SK-N-SH (cell line): ENCODE measurements around the gene LRIT3. TPM values are rescaled to one million over a fixed set of nuclear protein-coding genes. Genes with fewer than 3 reads are reported as not detected.

Source experiments
- CTCF ChIA-PET: fragments of 300-600, 350-600 bp; formaldehyde crosslinking; extraction: SDS; loops from one replicate; lab custom pipeline; 2021; lab: Yijun Ruan, JAX
- POLR2A ChIA-PET: fragments of 350-600 bp; sonication (Branson Sonifier 250); formaldehyde crosslinking; extraction: SDS; loops from one replicate; lab custom pipeline; 2020; ENCODE audit warnings: antibody characterized with exemption, inconsistent platforms; lab: Yijun Ruan, JAX
- DNase-seq: peaks from one replicate; pipeline ENCODE4 v3.0.0; 2012
- H2AFZ ChIP-seq: fragments of 200-600 bp; sonication (generic); 2 replicates; pipeline ENCODE4 v1.8.1; 2016; ENCODE audit warnings: antibody characterized with exemption, mild to moderate bottlenecking, low read depth
- H3F3A ChIP-seq: fragments of 200-600 bp; sonication (generic); replicated peaks from 2 replicates; pipeline ENCODE3; 2016; ENCODE audit warnings: antibody characterized with exemption, mild to moderate bottlenecking; ENCODE audit not compliant: insufficient read depth
- H3K27ac ChIP-seq, 2 experiments: fragments of 200-500 bp in 1 of 2; fragments of 200-600 bp in 1 of 2; sonication (Bioruptor generic) in 1 of 2; sonication (generic), shearing (Covaris generic) in 1 of 2; 2 replicates each; pipeline versions ENCODE4 v1.5.1 to v1.6.1; 2014 to 2016; ENCODE audit warnings: low read depth in 2 of 2, inconsistent platforms in 1 of 2, low read length in 1 of 2, mild to moderate bottlenecking in 1 of 2, mixed read lengths in 1 of 2
- H3K27me3 ChIP-seq: fragments of 200-600 bp; sonication (generic), shearing (Covaris generic); 2 replicates; pipeline ENCODE4 v1.6.1; 2016; ENCODE audit warnings: mixed run types; ENCODE audit not compliant: insufficient read depth
- H3K36me3 ChIP-seq, 2 experiments: fragments of 200-500 bp in 1 of 2; fragments of 200-600 bp in 1 of 2; sonication (Bioruptor generic) in 1 of 2; sonication (generic) in 1 of 2; replicated peaks in 1 of 2; 2 replicates each; pipeline versions ENCODE3 to v1.5.1; 2014 to 2016; ENCODE audit warnings: low read length in 1 of 2, mild to moderate bottlenecking in 1 of 2; ENCODE audit not compliant: insufficient read depth in 2 of 2, control insufficient read depth in 1 of 2
- H3K4me1 ChIP-seq, 2 experiments: fragments of 200-500 bp in 1 of 2; fragments of 200-600 bp in 1 of 2; sonication (Bioruptor generic) in 1 of 2; sonication (generic), shearing (Covaris generic) in 1 of 2; 2 replicates each; pipeline versions ENCODE4 v1.5.1 to v1.6.1; 2014 to 2016; ENCODE audit warnings: low read depth in 1 of 2, low read length in 1 of 2, mixed run types in 1 of 2; ENCODE audit not compliant: insufficient read depth in 2 of 2, control insufficient read depth in 1 of 2
- H3K4me2 ChIP-seq: fragments of 200-600 bp; sonication (generic), shearing (Covaris generic); 2 replicates; pipeline ENCODE4 v1.6.1; 2017; ENCODE audit warnings: mixed run types
- H3K4me3 ChIP-seq, 2 experiments: fragments of 200-500 bp in 1 of 2; fragments of 200-600 bp in 1 of 2; sonication (Bioruptor generic) in 1 of 2; sonication (generic), shearing (Covaris generic) in 1 of 2; 2 replicates each; pipeline versions ENCODE4 v1.5.1 to v1.8.1; 2014 to 2016; ENCODE audit warnings: low read depth in 2 of 2, inconsistent platforms in 1 of 2, low read length in 1 of 2, mild to moderate bottlenecking in 1 of 2, mixed read lengths in 1 of 2, moderate library complexity in 1 of 2
- H3K79me2 ChIP-seq: fragments of 200-600 bp; sonication (generic); 2 replicates; pipeline ENCODE4 v1.8.1; 2017; ENCODE audit warnings: mild to moderate bottlenecking; ENCODE audit not compliant: insufficient read depth
- H3K9ac ChIP-seq: fragments of 200-600 bp; sonication (generic); 2 replicates; pipeline ENCODE4 v1.6.1; 2017; ENCODE audit warnings: mixed run types
- H3K9me2 ChIP-seq: fragments of 200-600 bp; sonication (generic); 2 replicates; pipeline ENCODE4 v1.6.1; 2017; ENCODE audit warnings: mixed run types
- H3K9me3 ChIP-seq: fragments of 200-600 bp; sonication (generic); 2 replicates; pipeline ENCODE4 v1.6.1; 2017; ENCODE audit warnings: mixed run types, mild to moderate bottlenecking, moderate library complexity
- H4K20me1 ChIP-seq: fragments of 200-600 bp; sonication (generic); 2 replicates; pipeline ENCODE4 v1.6.1; 2017; ENCODE audit warnings: mild to moderate bottlenecking, mixed run types; ENCODE audit not compliant: insufficient read depth
- EP300 ChIP-seq, 2 experiments: IDR thresholded peaks; 2 replicates each; pipeline versions ENCODE4 v1.4.0 to v1.6.1; 2012; ENCODE audit warnings: borderline replicate concordance in 1 of 2, low read depth in 1 of 2, low read length in 1 of 2
- FOSL2 ChIP-seq: IDR thresholded peaks from 2 replicates; pipeline ENCODE4 v1.4.0; 2012; ENCODE audit warnings: low read depth, mild to moderate bottlenecking, moderate library complexity, borderline replicate concordance
- FOXJ3 ChIP-seq: sonication (generic); formaldehyde crosslinking; IDR thresholded peaks from 2 replicates; pipeline ENCODE4 v1.5.1; 2020; ENCODE audit warnings: mild to moderate bottlenecking, missing genetic modification reagents
- FOXM1 ChIP-seq: IDR thresholded peaks from 2 replicates; pipeline ENCODE4 v1.4.0; 2012; ENCODE audit warnings: low read depth, mild to moderate bottlenecking
- GATA2 ChIP-seq: sonication (generic); formaldehyde crosslinking; IDR thresholded peaks from 2 replicates; pipeline ENCODE4 v1.5.0; 2020; ENCODE audit warnings: mild to moderate bottlenecking, missing genetic modification reagents
- MXI1 ChIP-seq: IDR thresholded peaks from 2 replicates; pipeline ENCODE4 v1.6.1; 2012; ENCODE audit warnings: mild to moderate bottlenecking, low read depth, low read length, improper control_type of control experiment
- NFIC ChIP-seq: IDR thresholded peaks from 2 replicates; pipeline ENCODE4 v1.4.0; 2012; ENCODE audit warnings: borderline replicate concordance
- POLR2AphosphoS5 ChIP-seq: IDR thresholded peaks from 2 replicates; pipeline ENCODE4 v1.6.1; 2012; ENCODE audit warnings: low read depth, low read length
- RFX5 ChIP-seq: IDR thresholded peaks from 2 replicates; pipeline ENCODE4 v1.6.1; 2012; ENCODE audit warnings: mild to moderate bottlenecking, improper control_type of control experiment, low read length
- TEAD4 ChIP-seq: IDR thresholded peaks from 2 replicates; pipeline ENCODE4 v1.4.0; 2012; ENCODE audit warnings: mild to moderate bottlenecking, borderline replicate concordance; ENCODE audit not compliant: insufficient read depth
- YY1 ChIP-seq: IDR thresholded peaks from 2 replicates; pipeline ENCODE4 v1.4.0; 2012; ENCODE audit warnings: low read depth, mild to moderate bottlenecking
- WGBS: methylation state at CpG from one replicate; pipeline ENCODE4 v1.1.6; 2017; ENCODE audit warnings: low lambda C conversion rate; 5-methylcytosine and 5-hydroxymethylcytosine counted together
- polyA plus RNA-seq, 3 experiments: library from polyadenylated mRNA; depleted of rRNA; stranded (reverse); fragments of >200 nt; gene quantifications; 2 replicates each; pipeline ENCODE4 v1.2.3, GENCODE V29; 2012
- TF ChIP-seq, protein P1 (sequence below): IDR thresholded peaks from 2 replicates; pipeline ENCODE4 v1.4.0; 2012; ENCODE audit warnings: low read depth, borderline replicate concordance
- TF ChIP-seq, protein P2 (sequence below): fragments of 200-600 bp; sonication (generic); IDR thresholded peaks from 2 replicates; pipeline ENCODE4 v1.6.1; 2017; ENCODE audit warnings: antibody characterized with exemption, mild to moderate bottlenecking, moderate library complexity
- TF ChIP-seq, protein P3 (sequence below): fragments of 150-350 bp; IDR thresholded peaks from 2 replicates; pipeline ENCODE4 v1.6.1; 2017; ENCODE audit warnings: antibody characterized with exemption, low read length, low read depth, borderline replicate concordance
- TF ChIP-seq, protein P4 (sequence below): fragments of 150-350 bp; IDR thresholded peaks from 2 replicates; pipeline ENCODE4 v1.6.1; 2016; ENCODE audit warnings: mild to moderate bottlenecking, low read depth, low read length
- TF ChIP-seq, protein P5 (sequence below): IDR thresholded peaks from 2 replicates; pipeline ENCODE4 v1.4.0; 2012; ENCODE audit warnings: low read depth, borderline replicate concordance
- TF ChIP-seq, protein P6 (sequence below): IDR thresholded peaks from 2 replicates; pipeline ENCODE4; 2012

Gene LRIT3
- polyA plus RNA-seq, 1 of the 3 experiments (the other 2 are of a cell fraction) = not detected

DNA sequence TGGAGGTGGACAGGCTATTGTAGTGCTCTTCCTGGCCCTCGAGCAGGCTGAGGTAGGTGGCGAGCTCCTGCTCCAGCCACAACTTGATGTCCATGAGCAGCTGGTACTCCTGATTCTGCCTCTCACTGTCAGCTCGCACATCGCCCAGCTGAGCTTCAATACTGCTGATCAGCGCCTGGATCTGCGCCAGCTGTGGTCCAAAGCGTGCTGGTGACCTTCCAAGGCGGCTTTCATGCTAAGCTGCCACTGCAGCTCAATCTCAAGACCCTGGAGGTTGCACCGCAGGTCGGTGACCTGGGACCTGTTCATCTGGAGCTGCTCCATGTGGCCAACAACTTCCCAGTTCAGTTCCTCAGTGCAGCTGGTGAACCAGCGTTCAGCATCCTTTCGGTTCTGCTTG lies 31.2 kb downstream of the LRIT3 start:
- Histone ChIP-seq H3K9ac (no peak overlapping the region), H3F3A (no peaks in the 10 kb centered on the region), H2AFZ (no peak overlapping the region), H4K20me1 (no peaks in the 10 kb centered on the region), H3K9me3 (no peaks in the 10 kb centered on the region), H3K79me2 (no peaks in the 10 kb centered on the region), H3K27ac (no peak overlapping the region), H3K27me3 (peaks cover 11% of the 10 kb centered on the region; the same call in 1 of the 2 replicates), H3K4me2 (no peak overlapping the region), H3K4me1 (no peaks in the 10 kb centered on the region)
- WGBS = 12% methylated on average over 11 of the region's 12 CpGs
- no peak for DNase-seq
- POLR2A ChIA-PET = no interaction called here
- CTCF ChIA-PET = interaction anchor here (0.8 kb wide), 1 partner anchor 22 kb away, joined by 3 read pairs; no protein-coding TSS in a partner anchor
- TF ChIP-seq, protein P1, sequence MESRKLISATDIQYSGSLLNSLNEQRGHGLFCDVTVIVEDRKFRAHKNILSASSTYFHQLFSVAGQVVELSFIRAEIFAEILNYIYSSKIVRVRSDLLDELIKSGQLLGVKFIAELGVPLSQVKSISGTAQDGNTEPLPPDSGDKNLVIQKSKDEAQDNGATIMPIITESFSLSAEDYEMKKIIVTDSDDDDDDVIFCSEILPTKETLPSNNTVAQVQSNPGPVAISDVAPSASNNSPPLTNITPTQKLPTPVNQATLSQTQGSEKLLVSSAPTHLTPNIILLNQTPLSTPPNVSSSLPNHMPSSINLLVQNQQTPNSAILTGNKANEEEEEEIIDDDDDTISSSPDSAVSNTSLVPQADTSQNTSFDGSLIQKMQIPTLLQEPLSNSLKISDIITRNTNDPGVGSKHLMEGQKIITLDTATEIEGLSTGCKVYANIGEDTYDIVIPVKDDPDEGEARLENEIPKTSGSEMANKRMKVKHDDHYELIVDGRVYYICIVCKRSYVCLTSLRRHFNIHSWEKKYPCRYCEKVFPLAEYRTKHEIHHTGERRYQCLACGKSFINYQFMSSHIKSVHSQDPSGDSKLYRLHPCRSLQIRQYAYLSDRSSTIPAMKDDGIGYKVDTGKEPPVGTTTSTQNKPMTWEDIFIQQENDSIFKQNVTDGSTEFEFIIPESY = no peak
- TF ChIP-seq NFIC (no peak), GATA2 (CRISPR knock-in tag) (no peak), MXI1 (no peak), FOXJ3 (CRISPR knock-in tag) (no peak), TEAD4 (no peak), EP300 (IDR thresholded peaks at IDR 0.05; ENCODE audit: borderline replicate concordance in 1 of 2, low read depth in 1 of 2, low read length in 1 of 2) (no peak), POLR2AphosphoS5 (no peak), RFX5 (no peak), FOXM1 (no peak), YY1 (no peak), FOSL2 (no peak)
- TF ChIP-seq, protein P2, sequence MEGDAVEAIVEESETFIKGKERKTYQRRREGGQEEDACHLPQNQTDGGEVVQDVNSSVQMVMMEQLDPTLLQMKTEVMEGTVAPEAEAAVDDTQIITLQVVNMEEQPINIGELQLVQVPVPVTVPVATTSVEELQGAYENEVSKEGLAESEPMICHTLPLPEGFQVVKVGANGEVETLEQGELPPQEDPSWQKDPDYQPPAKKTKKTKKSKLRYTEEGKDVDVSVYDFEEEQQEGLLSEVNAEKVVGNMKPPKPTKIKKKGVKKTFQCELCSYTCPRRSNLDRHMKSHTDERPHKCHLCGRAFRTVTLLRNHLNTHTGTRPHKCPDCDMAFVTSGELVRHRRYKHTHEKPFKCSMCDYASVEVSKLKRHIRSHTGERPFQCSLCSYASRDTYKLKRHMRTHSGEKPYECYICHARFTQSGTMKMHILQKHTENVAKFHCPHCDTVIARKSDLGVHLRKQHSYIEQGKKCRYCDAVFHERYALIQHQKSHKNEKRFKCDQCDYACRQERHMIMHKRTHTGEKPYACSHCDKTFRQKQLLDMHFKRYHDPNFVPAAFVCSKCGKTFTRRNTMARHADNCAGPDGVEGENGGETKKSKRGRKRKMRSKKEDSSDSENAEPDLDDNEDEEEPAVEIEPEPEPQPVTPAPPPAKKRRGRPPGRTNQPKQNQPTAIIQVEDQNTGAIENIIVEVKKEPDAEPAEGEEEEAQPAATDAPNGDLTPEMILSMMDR = no peak
- TF ChIP-seq, protein P3, sequence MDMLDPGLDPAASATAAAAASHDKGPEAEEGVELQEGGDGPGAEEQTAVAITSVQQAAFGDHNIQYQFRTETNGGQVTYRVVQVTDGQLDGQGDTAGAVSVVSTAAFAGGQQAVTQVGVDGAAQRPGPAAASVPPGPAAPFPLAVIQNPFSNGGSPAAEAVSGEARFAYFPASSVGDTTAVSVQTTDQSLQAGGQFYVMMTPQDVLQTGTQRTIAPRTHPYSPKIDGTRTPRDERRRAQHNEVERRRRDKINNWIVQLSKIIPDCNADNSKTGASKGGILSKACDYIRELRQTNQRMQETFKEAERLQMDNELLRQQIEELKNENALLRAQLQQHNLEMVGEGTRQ = no peak
- TF ChIP-seq, protein P4, sequence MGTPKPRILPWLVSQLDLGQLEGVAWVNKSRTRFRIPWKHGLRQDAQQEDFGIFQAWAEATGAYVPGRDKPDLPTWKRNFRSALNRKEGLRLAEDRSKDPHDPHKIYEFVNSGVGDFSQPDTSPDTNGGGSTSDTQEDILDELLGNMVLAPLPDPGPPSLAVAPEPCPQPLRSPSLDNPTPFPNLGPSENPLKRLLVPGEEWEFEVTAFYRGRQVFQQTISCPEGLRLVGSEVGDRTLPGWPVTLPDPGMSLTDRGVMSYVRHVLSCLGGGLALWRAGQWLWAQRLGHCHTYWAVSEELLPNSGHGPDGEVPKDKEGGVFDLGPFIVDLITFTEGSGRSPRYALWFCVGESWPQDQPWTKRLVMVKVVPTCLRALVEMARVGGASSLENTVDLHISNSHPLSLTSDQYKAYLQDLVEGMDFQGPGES = no peak
- TF ChIP-seq, protein P5, sequence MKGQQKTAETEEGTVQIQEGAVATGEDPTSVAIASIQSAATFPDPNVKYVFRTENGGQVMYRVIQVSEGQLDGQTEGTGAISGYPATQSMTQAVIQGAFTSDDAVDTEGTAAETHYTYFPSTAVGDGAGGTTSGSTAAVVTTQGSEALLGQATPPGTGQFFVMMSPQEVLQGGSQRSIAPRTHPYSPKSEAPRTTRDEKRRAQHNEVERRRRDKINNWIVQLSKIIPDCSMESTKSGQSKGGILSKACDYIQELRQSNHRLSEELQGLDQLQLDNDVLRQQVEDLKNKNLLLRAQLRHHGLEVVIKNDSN = no peak
- TF ChIP-seq, protein P6, sequence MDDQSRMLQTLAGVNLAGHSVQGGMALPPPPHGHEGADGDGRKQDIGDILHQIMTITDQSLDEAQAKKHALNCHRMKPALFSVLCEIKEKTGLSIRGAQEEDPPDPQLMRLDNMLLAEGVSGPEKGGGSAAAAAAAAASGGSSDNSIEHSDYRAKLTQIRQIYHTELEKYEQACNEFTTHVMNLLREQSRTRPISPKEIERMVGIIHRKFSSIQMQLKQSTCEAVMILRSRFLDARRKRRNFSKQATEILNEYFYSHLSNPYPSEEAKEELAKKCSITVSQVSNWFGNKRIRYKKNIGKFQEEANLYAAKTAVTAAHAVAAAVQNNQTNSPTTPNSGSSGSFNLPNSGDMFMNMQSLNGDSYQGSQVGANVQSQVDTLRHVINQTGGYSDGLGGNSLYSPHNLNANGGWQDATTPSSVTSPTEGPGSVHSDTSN = no peak
- TF ChIP-seq, all 33 proteins: peak for 0
- no peaks in the 10 kb centered on the region for H3K36me3 ChIP-seq
- no peak overlapping the region for H3K4me3 ChIP-seq
- no peaks in the 10 kb centered on the region for H3K9me2 ChIP-seq
